Karpas-422 (cell line): ENCODE results near the gene RIPPLY3. TPM values are rescaled to one million over a fixed set of nuclear protein-coding genes. Genes with fewer than 3 reads are reported as not detected.
"Not testable (repeated sequence)": the region's sequence is repeated elsewhere in the genome, so short reads cannot be mapped to it uniquely, and the experiment has no call there.

ENCODE experiments used
- DNase-seq: peaks from one replicate; pipeline ENCODE4 v3.0.0-alpha.2; 2015
- H2AFZ ChIP-seq: fragments of 200-600 bp; sonication (generic); 2 replicates; pipeline ENCODE4 v1.6.1; 2014; ENCODE audit warnings: antibody characterized with exemption, low read length, mixed read lengths
- H3K27ac ChIP-seq: fragments of 200-600 bp; sonication (generic); 2 replicates; pipeline ENCODE4 v1.5.1; 2014; ENCODE audit warnings: mild to moderate bottlenecking, low read length, moderate library complexity
- H3K27me3 ChIP-seq: fragments of 200-600 bp; sonication (generic); 2 replicates; pipeline ENCODE4 v1.6.1; 2014; ENCODE audit warnings: low read length, mixed read lengths
- H3K36me3 ChIP-seq: fragments of 200-600 bp; sonication (generic); 2 replicates; pipeline ENCODE4 v1.6.1; 2014; ENCODE audit warnings: low read length, mixed read lengths; ENCODE audit not compliant: insufficient read depth
- H3K4me1 ChIP-seq: fragments of 200-600 bp; sonication (generic); 2 replicates; pipeline ENCODE4 v1.6.1; 2014; ENCODE audit warnings: mild to moderate bottlenecking, low read length, mixed read lengths
- H3K4me2 ChIP-seq: fragments of 200-600 bp; sonication (generic); 2 replicates; pipeline ENCODE4 v1.6.1; 2014; ENCODE audit warnings: low read length, low read depth, mild to moderate bottlenecking; ENCODE audit not compliant: poor library complexity, severe bottlenecking
- H3K4me3 ChIP-seq: fragments of 200-600 bp; sonication (generic); 2 replicates; pipeline ENCODE4 v1.5.1; 2014; ENCODE audit warnings: mild to moderate bottlenecking, antibody characterized with exemption, low read length, mixed read lengths
- H3K79me2 ChIP-seq: fragments of 200-600 bp; sonication (generic); 2 replicates; pipeline ENCODE4 v1.6.1; 2014; ENCODE audit warnings: mild to moderate bottlenecking, low read length, mixed read lengths
- H3K9ac ChIP-seq: fragments of 200-600 bp; sonication (generic); 2 replicates; pipeline ENCODE4 v1.6.0; 2014; ENCODE audit warnings: low read length
- H3K9me2 ChIP-seq: fragments of 200-600 bp; sonication (generic), shearing (Covaris generic); replicated peaks from 2 replicates; pipeline ENCODE4 v1.6.0; 2014; ENCODE audit warnings: mild to moderate bottlenecking, low read length, moderate library complexity; ENCODE audit not compliant: insufficient read depth
- H3K9me3 ChIP-seq: fragments of 300-700, 200-600 bp; sonication (generic); 2 replicates; pipeline ENCODE4 v1.6.1; 2014; ENCODE audit warnings: low read length, mixed read lengths
- H4K20me1 ChIP-seq: fragments of 200-600 bp; sonication (generic); 2 replicates; pipeline ENCODE4 v1.6.1; 2014; ENCODE audit warnings: mild to moderate bottlenecking, antibody characterized with exemption, low read length, low read depth; ENCODE audit not compliant: insufficient read depth
- total RNA-seq: library from RNA; depleted of rRNA; stranded (reverse); fragments of >200 nt; shearing (Covaris generic); gene quantifications from 2 replicates; pipeline ENCODE4 v1.2.3, GENCODE V29; 2014; ENCODE audit warnings: low replicate concordance

Gene RIPPLY3
- total RNA-seq, 1 experiment from 2014 or later, result not detected

GRCh38 chr21:37026499-37026898 lies 20.0 kb downstream of the RIPPLY3 start:
- Histone ChIP-seq H3K27ac (no peak overlapping the region), H3K9me3 (no peaks in the 10 kb centered on the region), H3K4me3 (no peak overlapping the region), H3K9ac (no peak overlapping the region), H3K9me2 (no peaks in the 10 kb centered on the region), H2AFZ (no peak overlapping the region), H3K4me1 (no peaks in the 10 kb centered on the region), H3K79me2 (no peaks in the 10 kb centered on the region), H3K36me3 (no peaks in the 10 kb centered on the region), H3K27me3 (no peaks in the 10 kb centered on the region), H4K20me1 (no peaks in the 10 kb centered on the region), H3K4me2 (no peak overlapping the region)
- DNase-seq, result no peak

DNA sequence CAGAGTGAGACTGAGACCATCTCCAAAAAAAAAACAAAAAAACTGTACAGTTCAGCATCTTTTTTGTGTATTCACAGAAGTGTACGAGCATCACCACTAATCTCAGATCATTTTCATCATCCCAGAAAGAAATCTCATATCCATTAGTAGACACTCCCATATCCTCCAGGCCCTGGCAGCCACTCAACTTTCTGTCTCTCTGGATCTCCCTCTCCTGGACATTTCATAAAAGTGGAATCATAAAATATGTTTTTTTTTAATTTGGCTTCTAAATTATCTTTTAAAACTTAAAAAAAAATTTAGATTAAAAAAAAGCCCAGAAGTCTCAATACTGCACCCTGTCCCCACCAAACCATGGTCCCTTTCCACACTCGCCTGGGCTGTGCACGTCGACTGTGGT lies 22.1 kb downstream of the RIPPLY3 start:
- Histone ChIP-seq H3K79me2 (no peaks in the 10 kb centered on the region), H3K36me3 (no peaks in the 10 kb centered on the region), H2AFZ (no peak overlapping the region), H3K9me2 (no peaks in the 10 kb centered on the region), H3K4me1 (no peaks in the 10 kb centered on the region), H3K9ac (no peak overlapping the region), H3K4me3 (no peak overlapping the region), H3K27me3 (no peaks in the 10 kb centered on the region), H3K27ac (no peak overlapping the region), H4K20me1 (no peaks in the 10 kb centered on the region), H3K4me2 (no peak overlapping the region), H3K9me3 (no peaks in the 10 kb centered on the region)
- DNase-seq, result no peak

DNA sequence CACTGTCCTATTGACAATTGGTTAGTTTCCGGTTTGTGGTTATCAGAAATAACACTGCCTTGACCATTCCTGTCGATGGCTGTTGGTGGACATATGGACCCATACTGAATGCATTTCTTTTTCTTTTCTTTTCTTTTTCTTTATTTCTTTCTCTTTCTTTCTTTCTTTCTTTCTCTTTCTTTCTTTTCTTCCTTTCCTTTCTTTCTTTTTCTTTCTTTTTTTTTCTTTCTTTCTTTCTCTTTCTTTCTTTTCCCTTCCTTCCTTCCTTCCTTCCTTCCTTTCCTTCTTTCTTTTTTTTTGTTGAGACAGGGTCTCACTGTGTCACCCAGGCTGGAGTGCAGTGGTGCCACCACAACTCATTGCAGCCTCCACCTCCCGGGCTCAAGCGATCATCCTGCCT lies 24.4 kb downstream of the RIPPLY3 start:
- no peak overlapping the region for H3K27ac ChIP-seq

GRCh38 chr21:37032293-37032692 lies 25.8 kb downstream of the RIPPLY3 start:
- Histone ChIP-seq H3K9ac (no peak overlapping the region), H3K9me3 (no peaks in the 10 kb centered on the region), H3K27me3 (no peaks in the 10 kb centered on the region), H3K27ac (no peak overlapping the region), H3K79me2 (no peaks in the 10 kb centered on the region), H2AFZ (no peak overlapping the region), H3K4me1 (no peaks in the 10 kb centered on the region), H4K20me1 (no peaks in the 10 kb centered on the region), H3K36me3 (no peaks in the 10 kb centered on the region), H3K4me2 (no peak overlapping the region), H3K4me3 (no peak overlapping the region), H3K9me2 (no peaks in the 10 kb centered on the region)
- DNase-seq, result no peak

More for the DNA sequence above, 24.4 kb downstream of the RIPPLY3 start:
- H3K36me3 ChIP-seq, result no peaks in the 10 kb centered on the region
- H3K9ac ChIP-seq, result no peak overlapping the region
- H3K79me2 ChIP-seq, result no peaks in the 10 kb centered on the region
- no peak overlapping the region for H3K4me2 ChIP-seq
- no peaks in the 10 kb centered on the region for H3K9me3 ChIP-seq
- no peak overlapping the region for H3K4me3 ChIP-seq
- H4K20me1 ChIP-seq, result no peaks in the 10 kb centered on the region
- H3K4me1 ChIP-seq, result no peaks in the 10 kb centered on the region
- no peak overlapping the region for H2AFZ ChIP-seq
- no peaks in the 10 kb centered on the region for H3K9me2 ChIP-seq
- DNase-seq, result no peak
- no peaks in the 10 kb centered on the region for H3K27me3 ChIP-seq

DNA sequence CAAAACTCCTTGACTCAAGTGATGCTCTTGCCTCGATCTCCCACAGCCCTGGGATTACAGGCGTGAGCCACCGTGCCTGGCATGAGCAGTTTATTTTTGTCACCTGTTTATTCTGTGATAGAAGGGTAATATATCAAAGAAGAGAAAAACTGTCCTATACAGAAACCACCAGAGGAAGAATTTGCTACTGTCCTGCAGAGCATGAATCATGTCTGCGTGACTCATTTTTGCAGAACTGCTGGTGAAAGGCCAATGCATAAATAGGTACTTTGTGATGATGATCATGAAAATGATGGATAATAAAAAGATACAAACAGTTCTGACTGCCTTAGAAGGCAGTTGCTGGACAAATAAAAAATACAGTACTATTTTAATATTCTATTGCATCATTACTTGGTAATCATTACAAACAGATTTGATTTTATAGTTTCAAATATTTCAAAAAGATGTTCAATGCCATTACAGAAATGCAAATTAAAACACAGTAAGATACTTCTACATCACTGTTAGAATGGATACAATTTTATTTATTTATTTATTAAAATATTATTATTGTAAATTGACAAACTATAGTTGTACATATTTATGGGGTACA lies 26.5 kb downstream of the RIPPLY3 start:
- Histone ChIP-seq H3K9me2 (no peaks in the 10 kb centered on the region), H3K4me1 (no peaks in the 10 kb centered on the region), H2AFZ (no peak overlapping the region), H3K9ac (no peak overlapping the region), H3K4me3 (no peak overlapping the region), H3K79me2 (no peaks in the 10 kb centered on the region), H3K4me2 (no peak overlapping the region), H3K27me3 (no peaks in the 10 kb centered on the region), H4K20me1 (no peaks in the 10 kb centered on the region), H3K36me3 (no peaks in the 10 kb centered on the region), H3K9me3 (no peaks in the 10 kb centered on the region), H3K27ac (no peak overlapping the region)
- no peak for DNase-seq

DNA sequence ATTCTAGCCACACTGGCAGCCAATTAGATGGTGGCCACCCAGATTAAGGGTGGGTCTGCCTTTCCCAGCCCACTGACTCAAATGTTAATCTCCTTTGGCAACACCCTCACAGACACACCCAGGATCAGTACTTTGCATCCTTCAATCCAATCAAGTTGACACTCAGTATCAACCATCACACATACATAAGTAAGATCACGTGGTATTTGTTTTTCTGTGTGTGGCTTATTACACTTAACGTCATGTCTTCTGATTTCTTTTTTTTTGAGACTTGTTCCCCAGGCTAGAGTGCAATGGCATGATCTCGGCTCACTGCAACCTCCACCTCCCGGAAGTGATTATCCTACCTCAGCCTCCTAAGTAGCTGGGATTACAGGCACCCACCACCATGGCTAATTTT lies 27.9 kb downstream of the RIPPLY3 start:
- not testable (repeated sequence) for H4K20me1 ChIP-seq

DNA sequence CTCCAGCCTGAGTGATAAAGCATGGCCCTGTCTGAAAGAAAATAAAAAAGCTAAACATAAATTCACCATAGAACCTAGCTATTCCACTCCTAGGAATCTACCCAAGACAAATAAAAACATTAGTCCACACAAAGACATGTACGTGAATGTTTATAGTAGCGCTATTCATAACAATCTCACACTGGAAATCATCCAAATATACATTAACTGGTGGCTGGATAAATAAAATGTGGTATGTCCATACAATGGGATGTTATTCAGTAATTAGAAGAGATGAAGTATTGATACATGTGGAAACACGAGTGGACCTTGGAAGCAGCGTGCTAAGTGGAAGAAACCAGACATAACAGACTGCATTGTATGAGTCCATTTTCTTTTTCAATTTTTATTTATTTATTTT lies 29.7 kb downstream of the RIPPLY3 start:
- DNase-seq, result no peak
- H3K27ac ChIP-seq, result no peak overlapping the region
- no peaks in the 10 kb centered on the region for H4K20me1 ChIP-seq
- H3K4me1 ChIP-seq, result no peaks in the 10 kb centered on the region
- no peak overlapping the region for H3K4me2 ChIP-seq
- H2AFZ ChIP-seq, result no peak overlapping the region
- no peaks in the 10 kb centered on the region for H3K27me3 ChIP-seq
- H3K4me3 ChIP-seq, result no peak overlapping the region
- no peaks in the 10 kb centered on the region for H3K9me2 ChIP-seq
- H3K9ac ChIP-seq, result no peak overlapping the region
- no peaks in the 10 kb centered on the region for H3K9me3 ChIP-seq
- H3K79me2 ChIP-seq, result no peaks in the 10 kb centered on the region
- no peaks in the 10 kb centered on the region for H3K36me3 ChIP-seq

More for the DNA sequence above, 27.9 kb downstream of the RIPPLY3 start:
- H3K27ac ChIP-seq, H3K9me2 ChIP-seq, H3K9me3 ChIP-seq, H3K9ac ChIP-seq, DNase-seq, H3K79me2 ChIP-seq, H3K4me2 ChIP-seq, H3K4me1 ChIP-seq, H3K36me3 ChIP-seq, H3K27me3 ChIP-seq, H3K4me3 ChIP-seq, H2AFZ ChIP-seq: not testable (repeated sequence)

DNA sequence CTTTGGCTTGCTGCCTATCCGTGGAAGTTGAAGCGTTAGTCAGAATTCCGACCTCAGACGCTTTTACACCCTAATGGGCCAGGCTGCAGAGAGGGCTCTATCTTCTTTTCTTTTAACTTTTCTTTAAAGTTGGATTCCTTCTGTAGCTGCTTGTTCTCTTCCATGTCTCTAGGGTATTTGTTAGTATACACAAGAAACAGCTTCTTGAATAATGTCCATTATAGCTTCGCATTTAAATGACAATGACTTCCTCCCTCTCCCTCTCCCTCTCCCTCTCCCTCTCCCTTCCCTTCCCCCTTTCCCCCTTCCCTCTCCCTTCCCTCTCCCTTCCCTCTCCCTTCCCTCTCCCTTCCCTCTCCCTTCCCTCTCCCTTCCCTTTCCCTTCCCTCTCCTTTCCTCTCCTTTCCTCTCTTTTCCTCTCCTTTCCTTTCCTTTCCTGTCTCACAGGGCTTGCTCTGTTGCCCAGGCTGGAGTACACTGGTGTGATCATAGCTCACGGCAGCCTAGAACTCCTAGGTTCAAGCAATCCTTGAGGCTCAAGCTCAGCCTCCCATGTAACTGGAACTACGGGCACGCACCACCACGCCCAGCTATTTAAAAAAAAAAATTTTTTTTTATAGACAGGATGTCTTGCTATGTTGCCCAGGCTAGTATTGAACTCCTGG lies 33.0 kb downstream of the RIPPLY3 start:
- H3K4me2 ChIP-seq, result no peak overlapping the region
- H3K79me2 ChIP-seq, result no peaks in the 10 kb centered on the region
- H3K9ac ChIP-seq, result no peak overlapping the region
- H3K27me3 ChIP-seq, result no peaks in the 10 kb centered on the region
- H3K27ac ChIP-seq, result no peak overlapping the region
- no peaks in the 10 kb centered on the region for H3K9me3 ChIP-seq
- no peak overlapping the region for H2AFZ ChIP-seq
- no peak overlapping the region for H3K4me3 ChIP-seq
- no peaks in the 10 kb centered on the region for H3K9me2 ChIP-seq
- H4K20me1 ChIP-seq, result no peaks in the 10 kb centered on the region
- no peaks in the 10 kb centered on the region for H3K36me3 ChIP-seq
- no peak for DNase-seq
- no peaks in the 10 kb centered on the region for H3K4me1 ChIP-seq
